ENCODE data around the gene TOMM5. TPM values are rescaled to one million over a fixed set of nuclear protein-coding genes. Genes with fewer than 3 reads are reported as not detected.

TOMM5 gene
- total RNA-seq, 6 donors from 2014 or later, result 35.4 to 83.5 (median 54.2) TPM

DNA sequence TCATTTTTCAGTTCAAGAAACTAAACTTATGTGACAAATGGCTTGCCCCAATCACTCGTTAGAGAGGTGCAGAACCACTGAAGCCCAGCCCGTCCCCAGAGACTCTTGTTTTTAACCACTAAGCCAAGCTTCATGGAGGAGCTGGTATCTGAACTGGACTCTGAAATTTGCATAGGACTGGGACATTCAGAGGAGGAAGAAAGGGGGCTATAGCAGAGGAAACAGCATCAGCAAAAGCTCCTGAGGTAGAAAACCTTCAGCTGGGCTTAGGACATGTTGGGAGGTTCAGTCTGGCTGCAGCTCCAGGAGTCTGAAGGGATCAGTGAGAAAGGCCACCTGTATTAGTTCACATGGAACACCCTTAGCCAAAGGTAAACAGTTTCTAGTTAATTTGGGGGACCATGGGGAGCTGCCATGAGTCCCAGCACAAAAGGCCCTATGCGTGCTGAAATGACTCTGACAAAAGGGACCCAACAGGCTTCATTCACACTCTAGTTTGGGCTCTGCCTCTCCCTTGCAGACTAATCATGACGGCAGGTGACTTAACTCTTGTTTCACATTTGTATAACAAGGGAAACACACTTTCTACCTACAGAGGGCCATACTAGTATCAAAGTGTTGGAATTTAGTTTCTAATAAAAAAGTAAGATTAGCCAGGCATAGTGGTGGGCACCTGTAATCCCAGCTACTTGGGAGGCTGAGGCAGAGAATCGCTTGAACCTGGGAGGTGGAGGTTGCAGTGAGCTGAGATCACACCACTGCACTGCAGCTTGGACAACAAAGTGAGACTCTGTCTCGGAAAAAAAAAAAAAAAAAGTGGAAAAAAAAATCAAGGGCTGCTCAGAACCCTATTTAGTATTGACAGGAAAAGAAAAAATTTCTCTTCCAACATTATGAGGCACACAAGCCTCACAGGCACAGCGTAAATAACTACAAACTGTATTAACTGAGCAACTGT, 26.5 kb downstream of the TOMM5 start:
- WGBS, 2 donors, result 88 to 90% methylated on average over 7 of the region's 7 CpGs
- TF ChIP-seq CTCF (IDR thresholded peaks at IDR 0.05) (no peak), EP300 (IDR thresholded peaks at IDR 0.05) (no peak)

DNA sequence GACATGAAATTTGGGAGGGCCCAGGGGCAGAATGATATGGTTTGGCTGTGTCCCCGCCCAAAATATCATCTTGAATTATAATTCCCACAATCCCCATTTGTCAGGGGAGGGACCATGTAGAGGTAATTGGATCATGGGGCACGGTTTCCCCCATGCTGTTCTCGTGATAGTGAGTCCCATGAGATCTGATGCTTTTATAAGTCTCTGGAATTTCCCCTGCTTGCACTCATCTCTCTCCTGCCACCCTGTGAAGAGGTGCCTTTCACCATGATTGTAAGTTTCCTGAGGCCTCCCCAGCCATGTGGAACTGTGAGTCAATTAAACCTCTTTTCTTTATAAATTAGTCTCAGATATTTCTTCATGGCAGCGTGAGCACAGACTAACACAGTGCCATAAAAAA, 27.5 kb downstream of the TOMM5 start:
- H3K4me3 ChIP-seq, result no peak overlapping the region
- no peak overlapping the region for H3K27ac ChIP-seq
- no peaks in the 10 kb centered on the region for H3K27me3 ChIP-seq
- peaks cover 0 to 6% (median 0%) of the 10 kb centered on the region in 4 donors for H3K9me3 ChIP-seq
- no peak for TF ChIP-seq CTCF (IDR thresholded peaks at IDR 0.05)
- TF ChIP-seq POLR2AphosphoS5 (IDR thresholded peaks at IDR 0.05), result no peak
- no peak for TF ChIP-seq EP300 (IDR thresholded peaks at IDR 0.05)
- TF ChIP-seq POLR2A (IDR thresholded peaks at IDR 0.05), result no peak
- no peak for DNase-seq
- WGBS, 2 donors, result 80 to 87% methylated on average over 4 of the region's 4 CpGs
- no peaks in the 10 kb centered on the region for H3K4me1 ChIP-seq
- no peak for ATAC-seq (ENCODE audit: low FRiP score in 2 of 2)
- H3K36me3 ChIP-seq, result no peaks in the 10 kb centered on the region

More for the DNA sequence above, 26.5 kb downstream of the TOMM5 start:
- Histone ChIP-seq H3K36me3 (no peaks in the 10 kb centered on the region), H3K4me1 (no peaks in the 10 kb centered on the region), H3K4me3 (no peak overlapping the region), H3K9me3 (peaks cover 0 to 6% (median 0%) of the 10 kb centered on the region in 4 donors), H3K27me3 (no peaks in the 10 kb centered on the region), H3K27ac (no peak overlapping the region)
- ATAC-seq (ENCODE audit: low FRiP score in 2 of 2) (no peak), DNase-seq (no peak)

GRCh38 chr9:37563806-37564513, 28.4 kb downstream of the TOMM5 start:
- Histone ChIP-seq H3K4me3 (no peak overlapping the region), H3K9me3 (peaks cover 0 to 6% (median 0%) of the 10 kb centered on the region in 4 donors), H3K4me1 (no peaks in the 10 kb centered on the region), H3K36me3 (no peaks in the 10 kb centered on the region), H3K27me3 (no peaks in the 10 kb centered on the region), H3K27ac (no peak overlapping the region)
- ATAC-seq (ENCODE audit: low FRiP score in 2 of 2) (no peak), DNase-seq (no peak)
- 62 to 78% methylated on average over 3 of the region's 3 CpGs for WGBS, 2 donors
- TF ChIP-seq POLR2A (IDR thresholded peaks at IDR 0.05), result no peak
- TF ChIP-seq CTCF (IDR thresholded peaks at IDR 0.05), result no peak
- TF ChIP-seq EP300 (IDR thresholded peaks at IDR 0.05), result no peak
- no peak for TF ChIP-seq POLR2AphosphoS5 (IDR thresholded peaks at IDR 0.05)

DNA sequence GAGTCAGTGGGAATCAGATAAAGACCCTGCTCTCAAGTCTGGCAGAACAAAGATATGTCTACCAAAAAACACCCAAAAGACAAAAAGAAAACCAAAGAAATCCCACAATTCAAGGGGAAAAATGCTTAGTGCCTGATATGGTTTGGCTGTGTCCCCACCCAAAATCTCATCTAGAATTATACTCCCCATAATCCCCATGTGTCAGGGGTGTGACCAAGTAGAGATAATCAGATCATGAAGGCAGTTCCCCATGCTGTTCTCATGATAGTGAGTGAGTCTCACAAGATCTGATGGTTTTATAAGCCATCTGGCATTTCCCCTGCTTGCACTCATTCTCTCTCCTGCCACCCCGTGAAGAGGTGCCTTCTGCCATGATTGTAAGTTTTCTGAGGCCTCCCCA, 29.6 kb downstream of the TOMM5 start:
- TF ChIP-seq POLR2A (IDR thresholded peaks at IDR 0.05) (no peak), POLR2AphosphoS5 (IDR thresholded peaks at IDR 0.05) (no peak), CTCF (IDR thresholded peaks at IDR 0.05) (no peak), EP300 (IDR thresholded peaks at IDR 0.05) (no peak)
- H3K4me1 ChIP-seq, result no peaks in the 10 kb centered on the region
- H3K36me3 ChIP-seq, result no peaks in the 10 kb centered on the region
- H3K4me3 ChIP-seq, result no peak overlapping the region
- ATAC-seq (ENCODE audit: low FRiP score in 2 of 2) (no peak), DNase-seq (no peak)
- peaks cover 0 to 6% (median 0%) of the 10 kb centered on the region in 4 donors for H3K9me3 ChIP-seq
- no peaks in the 10 kb centered on the region for H3K27me3 ChIP-seq
- no peak overlapping the region for H3K27ac ChIP-seq
- 93 to 100% methylated on average over 1 of the region's 1 CpG for WGBS, 2 donors

All from upper lobe of left lung (tissue), 6 donors.